ENCODE results near the gene HIF1A.

DNA sequence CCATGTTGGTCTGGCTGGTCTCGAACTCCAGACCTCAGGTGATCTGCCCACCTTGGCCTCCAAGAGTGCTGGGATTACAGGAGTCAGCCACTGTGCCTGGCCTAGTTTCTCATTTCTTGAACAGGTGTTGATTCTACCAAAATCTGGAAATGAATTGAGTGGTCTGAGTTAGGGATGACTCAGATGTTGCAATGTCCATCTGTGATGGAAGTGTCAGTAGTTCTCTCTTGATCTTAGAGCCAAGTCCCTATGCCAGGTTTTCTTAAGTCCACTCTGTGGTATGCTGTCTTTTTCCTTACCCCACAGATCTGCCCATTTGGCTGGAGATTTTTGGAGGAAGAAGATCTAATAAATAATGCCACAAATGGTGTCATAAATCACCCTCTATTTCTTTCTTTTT is 79.5 kb downstream of the HIF1A start:
- TF ChIP-seq JUN (IDR thresholded peaks at IDR 0.05; ENCODE audit: borderline replicate concordance, insufficient read depth, insufficient read length, low read depth) (no peak), EZH2 (IDR thresholded peaks at IDR 0.05; ENCODE audit: borderline replicate concordance, low read depth, low read length, severe bottlenecking) (no peak), POLR2AphosphoS5 (IDR thresholded peaks at IDR 0.05; ENCODE audit: insufficient read depth, low read depth, low read length) (no peak), POLR2A (IDR thresholded peaks at IDR 0.05; ENCODE audit: low read depth, low read length) (no peak), MYC (IDR thresholded peaks at IDR 0.05; ENCODE audit: low read depth, low read length) (no peak), GATA2 (IDR thresholded peaks at IDR 0.05; ENCODE audit: insufficient read depth, insufficient read length, low read depth, low read length) (no peak)
- TF ChIP-seq, protein P1, sequence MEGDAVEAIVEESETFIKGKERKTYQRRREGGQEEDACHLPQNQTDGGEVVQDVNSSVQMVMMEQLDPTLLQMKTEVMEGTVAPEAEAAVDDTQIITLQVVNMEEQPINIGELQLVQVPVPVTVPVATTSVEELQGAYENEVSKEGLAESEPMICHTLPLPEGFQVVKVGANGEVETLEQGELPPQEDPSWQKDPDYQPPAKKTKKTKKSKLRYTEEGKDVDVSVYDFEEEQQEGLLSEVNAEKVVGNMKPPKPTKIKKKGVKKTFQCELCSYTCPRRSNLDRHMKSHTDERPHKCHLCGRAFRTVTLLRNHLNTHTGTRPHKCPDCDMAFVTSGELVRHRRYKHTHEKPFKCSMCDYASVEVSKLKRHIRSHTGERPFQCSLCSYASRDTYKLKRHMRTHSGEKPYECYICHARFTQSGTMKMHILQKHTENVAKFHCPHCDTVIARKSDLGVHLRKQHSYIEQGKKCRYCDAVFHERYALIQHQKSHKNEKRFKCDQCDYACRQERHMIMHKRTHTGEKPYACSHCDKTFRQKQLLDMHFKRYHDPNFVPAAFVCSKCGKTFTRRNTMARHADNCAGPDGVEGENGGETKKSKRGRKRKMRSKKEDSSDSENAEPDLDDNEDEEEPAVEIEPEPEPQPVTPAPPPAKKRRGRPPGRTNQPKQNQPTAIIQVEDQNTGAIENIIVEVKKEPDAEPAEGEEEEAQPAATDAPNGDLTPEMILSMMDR (IDR thresholded peaks at IDR 0.05; ENCODE audit: extremely low read depth in 1 of 2, insufficient read depth in 1 of 2, low read depth in 1 of 2, low read length in 2 of 2), result no peak
- TF ChIP-seq, protein P2, sequence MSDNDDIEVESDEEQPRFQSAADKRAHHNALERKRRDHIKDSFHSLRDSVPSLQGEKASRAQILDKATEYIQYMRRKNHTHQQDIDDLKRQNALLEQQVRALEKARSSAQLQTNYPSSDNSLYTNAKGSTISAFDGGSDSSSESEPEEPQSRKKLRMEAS (IDR thresholded peaks at IDR 0.05; ENCODE audit: insufficient read depth, insufficient read length), result no peak
